Upper lobe of left lung (tissue), 6 donors: ENCODE measurements around the gene GPN3. TPM values are rescaled to one million over a fixed set of nuclear protein-coding genes. Genes with fewer than 3 reads are reported as not detected.

ENCODE experiments used
- ATAC-seq, 2 donors: fragments of 200-7000 bp; cut with Tn5 transposase; one replicate each; pipeline ENCODE4 v1.9.1; 2022; ENCODE audit warnings: mild to moderate bottlenecking in 2 of 2, moderate library complexity in 2 of 2; ENCODE audit not compliant: low FRiP score in 2 of 2
- DNase-seq, 2 donors: peaks; one replicate each; pipeline ENCODE4 v3.0.0-alpha.2; 2019 to 2020
- H3K27ac ChIP-seq, 4 donors: fragments of 200-600 bp; sonication (generic); one replicate each; pipeline ENCODE4 v1.5.1; 2016 to 2019
- H3K27me3 ChIP-seq, 4 donors: fragments of 200-600 bp; sonication (generic); one replicate each; pipeline ENCODE4 v1.5.1; 2017 to 2019
- H3K36me3 ChIP-seq, 4 donors: fragments of 200-600 bp; sonication (generic); one replicate each; pipeline ENCODE4 v1.5.1; 2016 to 2019
- H3K4me1 ChIP-seq, 4 donors: fragments of 200-600 bp; sonication (generic); one replicate each; pipeline ENCODE4 v1.5.1; 2018 to 2019
- H3K4me3 ChIP-seq, 4 donors: fragments of 200-600 bp; sonication (generic); one replicate each; pipeline ENCODE4 v1.5.1; 2017 to 2019; ENCODE audit warnings: mild to moderate bottlenecking in 2 of 4, moderate library complexity in 1 of 4
- H3K9me3 ChIP-seq, 4 donors: fragments of 200-600 bp; sonication (generic); one replicate each; pipeline ENCODE4 v1.5.1; 2018 to 2019
- CTCF ChIP-seq, 6 experiments: fragments of 450-650 bp in 4 of 6; fragments of 200-600 bp in 2 of 6; sonication (generic) in 2 of 6; IDR thresholded peaks; one replicate each; pipeline ENCODE4 v1.5.1; 2016 to 2019; ENCODE audit warnings: antibody characterized with exemption in 6 of 6
- EP300 ChIP-seq, 4 donors: sonication (generic); formaldehyde crosslinking; IDR thresholded peaks; one replicate each; pipeline ENCODE4 v1.5.1; 2017; ENCODE audit warnings: antibody characterized with exemption in 4 of 4, control low read depth in 2 of 4
- POLR2A ChIP-seq, 4 donors: fragments of 450-650 bp; IDR thresholded peaks; one replicate each; pipeline ENCODE4 v1.5.1; 2016 to 2017; ENCODE audit warnings: antibody characterized with exemption in 4 of 4, mild to moderate bottlenecking in 2 of 4
- POLR2AphosphoS5 ChIP-seq, 2 donors: sonication (generic); formaldehyde crosslinking; IDR thresholded peaks; one replicate each; pipeline ENCODE4 v1.5.1; 2017; ENCODE audit warnings: antibody characterized with exemption in 2 of 2
- WGBS, 2 donors: methylation state at CpG; one replicate each; pipeline ENCODE4 v1.1.5; 2017 to 2018; 5-methylcytosine and 5-hydroxymethylcytosine counted together
- small RNA-seq, 4 donors: library from RNA; depleted of rRNA; stranded (forward); fragments of <200 nt; gene quantifications; one replicate each; pipeline ENCODE3, GENCODE V24; 2016
- total RNA-seq, 6 donors: library from RNA; depleted of rRNA in 4 of 6; stranded (reverse); fragments of >200 nt in 4 of 6; gene quantifications; one replicate each; pipeline versions ENCODE4 v1.1.0 to v1.2.1, GENCODE V29; 2016 to 2021
- donor health status: DM: no; HTN: no; CAD: no; lungs with moderate emphysema.
- donor health status: DM: no; HTN: yes; CAD: no; lungs with severe emphysema.

GPN3 gene
- total RNA-seq, 6 donors from 2014 or later: 4.1 to 31.4 (median 19.6) TPM

GRCh38 chr12:110403976-110404682 is 63.9 kb downstream of the GPN3 start:
- TF ChIP-seq POLR2A (IDR thresholded peaks at IDR 0.05) (no peak), EP300 (IDR thresholded peaks at IDR 0.05) (no peak), CTCF (IDR thresholded peaks at IDR 0.05) (no peak), POLR2AphosphoS5 (IDR thresholded peaks at IDR 0.05) (no peak)
- 22 to 27% methylated on average over 21 of the region's 21 CpGs for WGBS, 2 donors

GRCh38 chr12:110403146-110403975 is 64.7 kb downstream of the GPN3 start, which contains the start of gene ANAPC7:
ANAPC7 (minus strand) TSS chr12:110403708; CDS start chr12:110403627, 81 bp downstream.
- DNase-seq (peak; percentile 94 to 95), ATAC-seq (peak; percentile 98 to 100)
- H3K9me3 ChIP-seq: no peaks in the 10 kb centered on the region
- H3K27me3 ChIP-seq: no peaks in the 10 kb centered on the region
- H3K4me1 ChIP-seq: peaks cover 8 to 16% (median 11%) of the 10 kb centered on the region in 4 donors
- H3K36me3 ChIP-seq: peaks cover 0 to 19% (median 2%) of the 10 kb centered on the region in 4 donors
- TF ChIP-seq POLR2AphosphoS5 (IDR thresholded peaks at IDR 0.05) (peak; percentile 16 to 55), CTCF (IDR thresholded peaks at IDR 0.05) (no peak), POLR2A (IDR thresholded peaks at IDR 0.05) (peak in 2 of 4 donors; percentile 46 to 60), EP300 (IDR thresholded peaks at IDR 0.05) (no peak)
- peak within 1 kb of the TSS; percentile 84 to 94 (median 92) for H3K27ac ChIP-seq
- WGBS, 2 donors: 0 to 1% methylated on average over 24 to 58 of the region's 62 CpGs
- H3K4me3 ChIP-seq: peak within 1 kb of the TSS; percentile 74 to 85 (median 80)

More at GRCh38 chr12:110403976-110404682, 63.9 kb downstream of the GPN3 start:
- peak overlapping the region; percentile 84 to 94 (median 92) for H3K27ac ChIP-seq
- DNase-seq: peak; percentile 77 to 93
- H3K9me3 ChIP-seq: no peaks in the 10 kb centered on the region
- H3K36me3 ChIP-seq: peaks cover 0 to 15% (median 2%) of the 10 kb centered on the region in 4 donors
- peak; percentile 84 to 89 for ATAC-seq
- peak overlapping the region; percentile 74 to 85 (median 80) for H3K4me3 ChIP-seq
- H3K27me3 ChIP-seq: no peaks in the 10 kb centered on the region
- peaks cover 8 to 16% (median 11%) of the 10 kb centered on the region in 4 donors for H3K4me1 ChIP-seq

Small RNAs within 50 kb of the gene (small RNA-seq; reads per million reads assigned to genes)
- 0 reads per million in 4 donors for gene RF00278

Other genes starting within 250 kb of the GPN3 start
- 100 to 1,000 TPM in 5 of 6 donors, 10 to 100 TPM in 1; 91.7 to 166 (median 142) TPM for gene ATP2A2, start 187.0 kb downstream of the GPN3 start, total RNA-seq
- 10 to 100 TPM; 33.5 to 90.1 (median 43.1) TPM for gene ANAPC7, start 64.5 kb downstream of the GPN3 start, total RNA-seq
- gene ARPC3, start 17.9 kb downstream of the GPN3 start, total RNA-seq: 100 to 1,000 TPM; 139 to 347 (median 245) TPM
- 1 to 10 TPM; 3.1 to 6.1 (median 3.2) TPM for gene FAM216A, start 588 bp upstream of the GPN3 start, total RNA-seq
- gene VPS29, start 33.9 kb upstream of the GPN3 start, total RNA-seq: 100 to 1,000 TPM in 1 of 6 donors, 10 to 100 TPM in 5; 29.9 to 102 (median 86.7) TPM
- gene RAD9B, start 34.1 kb upstream of the GPN3 start, total RNA-seq: 1 to 10 TPM in 2 of 6 donors, under 1 TPM in 3, not detected in 1; 0.15 to 2.1 (median 0.94) TPM
- 10 to 100 TPM; 22.0 to 40.8 (median 25.2) TPM for gene PPTC7, start 115.1 kb upstream of the GPN3 start, total RNA-seq
- 10 to 100 TPM; 21.6 to 50.8 (median 42.6) TPM for gene TCTN1, start 145.9 kb upstream of the GPN3 start, total RNA-seq
- gene HVCN1, start 220.9 kb upstream of the GPN3 start, total RNA-seq: 10 to 100 TPM in 4 of 6 donors, 1 to 10 TPM in 2; 5.8 to 29.2 (median 15.5) TPM